CD14-positive monocyte (primary cell): Measurements from ENCODE around the gene MRPL40. TPM values are rescaled to one million over a fixed set of nuclear protein-coding genes. Genes with fewer than 3 reads are reported as not detected.

ENCODE experiments used
- DNase-seq, 3 donors: peaks; one replicate each; pipeline ENCODE4 v3.0.0-alpha.2; 2011 to 2022
- H2AFZ ChIP-seq: 2 replicates; pipeline ENCODE4 v1.6.0; 2012; ENCODE audit warnings: mild to moderate bottlenecking, low read depth, low read length, inconsistent platforms; ENCODE audit not compliant: insufficient read depth, poor library complexity, severe bottlenecking
- H3K27ac ChIP-seq, 2 donors: 1 replicate in 1 of 2; 2 replicates in 1 of 2; pipeline ENCODE4 v1.5.1; 2012 to 2013; ENCODE audit warnings: low read length in 2 of 2, control low read depth in 1 of 2, inconsistent platforms in 1 of 2, low read depth in 1 of 2, mild to moderate bottlenecking in 1 of 2
- H3K27me3 ChIP-seq, 2 donors: one replicate each; pipeline versions ENCODE4 v1.6.0 to v1.6.1; 2011 to 2013; ENCODE audit warnings: low read length in 2 of 2; ENCODE audit not compliant: control insufficient read depth in 2 of 2, insufficient read depth in 2 of 2
- H3K36me3 ChIP-seq, 2 donors: replicated peaks in 1 of 2; 1 replicate in 1 of 2; 2 replicates in 1 of 2; pipeline versions ENCODE4 v1.5.1 to v1.6.1; 2012 to 2013; ENCODE audit warnings: low read length in 2 of 2, control low read depth in 1 of 2, inconsistent platforms in 1 of 2, mild to moderate bottlenecking in 1 of 2; ENCODE audit not compliant: insufficient read depth in 2 of 2, control insufficient read depth in 1 of 2
- H3K4me1 ChIP-seq, 2 donors: 1 replicate in 1 of 2; 2 replicates in 1 of 2; pipeline versions ENCODE4 v1.5.1 to v1.6.1; 2012 to 2013; ENCODE audit warnings: low read length in 2 of 2, control low read depth in 1 of 2, inconsistent platforms in 1 of 2, mild to moderate bottlenecking in 1 of 2, moderate library complexity in 1 of 2; ENCODE audit not compliant: insufficient read depth in 2 of 2, control insufficient read depth in 1 of 2
- H3K4me2 ChIP-seq: replicated peaks from 2 replicates; pipeline ENCODE3; 2012; ENCODE audit warnings: low read length, moderate library complexity, mild to moderate bottlenecking; ENCODE audit not compliant: poor library complexity, severe bottlenecking; ENCODE audit errors: extremely low read depth
- H3K4me3 ChIP-seq, 3 experiments: fragments of 200-600 bp in 1 of 3; sonication (generic) in 1 of 3; replicated peaks in 1 of 3; 1 replicate in 2 of 3; 2 replicates in 1 of 3; pipeline ENCODE4 v1.5.1; 2011 to 2013; ENCODE audit warnings: low read length in 3 of 3, mild to moderate bottlenecking in 3 of 3, control low read depth in 2 of 3, low read depth in 2 of 3, inconsistent platforms in 1 of 3, moderate library complexity in 1 of 3
- H3K79me2 ChIP-seq: 2 replicates; pipeline ENCODE4 v1.6.0; 2012; ENCODE audit warnings: mild to moderate bottlenecking, control low read depth, inconsistent platforms, low read length, moderate library complexity; ENCODE audit not compliant: insufficient read depth
- H3K9ac ChIP-seq: 2 replicates; pipeline ENCODE4 v1.6.0; 2017; ENCODE audit warnings: low read length, mild to moderate bottlenecking; ENCODE audit not compliant: insufficient read depth, poor library complexity, severe bottlenecking
- H3K9me3 ChIP-seq, 2 donors: replicated peaks in 1 of 2; 1 replicate in 1 of 2; 2 replicates in 1 of 2; pipeline versions ENCODE4 v1.5.1 to v1.6.1; 2012 to 2013; ENCODE audit warnings: low read length in 2 of 2, control low read depth in 1 of 2; ENCODE audit not compliant: control insufficient read depth in 1 of 2, insufficient read depth in 1 of 2
- H4K20me1 ChIP-seq: 2 replicates; pipeline ENCODE4 v1.6.0; 2012; ENCODE audit warnings: mild to moderate bottlenecking, low read length, control low read depth, moderate library complexity; ENCODE audit not compliant: insufficient read depth
- H3K27ac Mint-ChIP-seq, 7 donors: one replicate each; pipeline ENCODE4 v1.8.0; 2020; ENCODE audit warnings: mild to moderate bottlenecking in 7 of 7, mixed read lengths in 7 of 7, moderate library complexity in 6 of 7, inconsistent platforms in 2 of 7
- H3K27me3 Mint-ChIP-seq, 3 donors: one replicate each; pipeline ENCODE4 v1.8.0; 2021 to 2022; ENCODE audit warnings: low read depth in 3 of 3, mild to moderate bottlenecking in 3 of 3, mixed read lengths in 3 of 3, moderate library complexity in 3 of 3, inconsistent platforms in 1 of 3
- H3K36me3 Mint-ChIP-seq, 2 donors: one replicate each; pipeline ENCODE4 v1.8.0; 2020; ENCODE audit warnings: mixed read lengths in 2 of 2, inconsistent platforms in 1 of 2, mild to moderate bottlenecking in 1 of 2
- H3K4me1 Mint-ChIP-seq: one replicate; pipeline ENCODE4 v1.8.0; 2020; ENCODE audit warnings: mild to moderate bottlenecking, mixed read lengths
- H3K4me3 Mint-ChIP-seq, 2 donors: one replicate each; pipeline ENCODE4 v1.8.0; 2020; ENCODE audit warnings: mild to moderate bottlenecking in 2 of 2, mixed read lengths in 2 of 2, moderate library complexity in 1 of 2
- H3K9me3 Mint-ChIP-seq, 7 donors: one replicate each; pipeline ENCODE4 v1.8.0; 2020 to 2022; ENCODE audit warnings: mixed read lengths in 7 of 7, mild to moderate bottlenecking in 6 of 7, moderate library complexity in 6 of 7, inconsistent platforms in 2 of 7
- CTCF ChIP-seq: fragments of 200-600 bp; IDR thresholded peaks from one replicate; pipeline ENCODE4 v1.8.0; 2022; ENCODE audit warnings: antibody characterized with exemption, mild to moderate bottlenecking
- WGBS: methylation state at CpG from one replicate; pipeline ENCODE4 v1.1.5; 2013; ENCODE audit warnings: missing lambda C conversion rate; ENCODE audit not compliant: insufficient coverage; 5-methylcytosine and 5-hydroxymethylcytosine counted together
- intact Hi-C, 2 donors: fragments of 100-400 bp; cut with micrococcal nuclease; formaldehyde crosslinking; loops; one replicate each; pipeline versions ENCODE4 v1.15.0 to v1.15.1; 2023
- polyA plus RNA-seq, 3 donors: library from polyadenylated mRNA; depleted of rRNA in 1 of 3; unstranded in 2 of 3; stranded (reverse) in 1 of 3; fragments of 300-500 nt in 2 of 3; fragments of >200 nt in 1 of 3; fragmentation: Illumina TruSeq in 2 of 3; gene quantifications; 1 replicate in 2 of 3; 2 replicates in 1 of 3; pipeline ENCODE4 v1.2.3, GENCODE V29; 2012 to 2021

The MRPL40 gene
- polyA plus RNA-seq, 3 donors, result 9.2 to 61.4 (median 48.4) TPM

GRCh38 chr22:19466848-19467752 is 34.8 kb downstream of the MRPL40 start:
- Histone ChIP-seq H3K9me3 (no peaks in the 10 kb centered on the region), H3K27ac (no peak overlapping the region), H3K9ac (no peak overlapping the region), H4K20me1 (peaks cover 14% of the 10 kb centered on the region), H3K27me3 (no peaks in the 10 kb centered on the region), H3K4me2 (no peak overlapping the region), H3K4me3 (no peak overlapping the region), H3K36me3 (peaks cover 92 to 100% of the 10 kb centered on the region in 2 donors), H2AFZ (no peak overlapping the region), H3K4me1 (no peaks in the 10 kb centered on the region), H3K79me2 (no peaks in the 10 kb centered on the region)
- H3K4me3 Mint-ChIP-seq, result no peak overlapping the region
- no peaks in the 10 kb centered on the region for H3K4me1 Mint-ChIP-seq
- H3K27ac Mint-ChIP-seq, result no peak overlapping the region
- intact Hi-C loops, result loop anchor here in 1 of 2 donors (10.0 kb wide), 1 partner anchor 62 kb away; no protein-coding TSS in a partner anchor
- 95% methylated on average over 6 of the region's 9 CpGs for WGBS
- DNase-seq, result no peak
- H3K27me3 Mint-ChIP-seq, result peaks cover 0 to 5% (median 0%) of the 10 kb centered on the region in 3 donors
- no peak for TF ChIP-seq CTCF
- peaks cover 93 to 98% of the 10 kb centered on the region in 2 donors for H3K36me3 Mint-ChIP-seq
- H3K9me3 Mint-ChIP-seq, result no peaks in the 10 kb centered on the region

- peaks cover 0 to 5% (median 0%) of the 10 kb centered on the region in 3 donors for H3K27me3 Mint-ChIP-seq
- TF ChIP-seq CTCF, result no peak
- H3K27ac Mint-ChIP-seq, result peak overlapping the region in 2 of 7 donors; percentile 8 to 38
- intact Hi-C loops, result loop anchor here in 1 of 2 donors (10.0 kb wide), 1 partner anchor 63 kb away; no protein-coding TSS in a partner anchor
- H3K9ac ChIP-seq, result no peak overlapping the region
- no peaks in the 10 kb centered on the region for H3K27me3 ChIP-seq
- H3K36me3 ChIP-seq, result peaks cover 97 to 100% of the 10 kb centered on the region in 2 donors
- no peak overlapping the region for H3K4me3 Mint-ChIP-seq
- WGBS, result 96% methylated on average over 5 of the region's 6 CpGs
- no peak overlapping the region for H3K4me2 ChIP-seq
- DNase-seq, result no peak
- no peaks in the 10 kb centered on the region for H3K79me2 ChIP-seq
- no peaks in the 10 kb centered on the region for H3K9me3 Mint-ChIP-seq
- no peaks in the 10 kb centered on the region for H3K4me1 Mint-ChIP-seq
- H3K27ac ChIP-seq, result no peak overlapping the region
- H4K20me1 ChIP-seq, result peaks cover 22% of the 10 kb centered on the region
- no peaks in the 10 kb centered on the region for H3K4me1 ChIP-seq
- H3K4me3 ChIP-seq, result no peak overlapping the region
- H2AFZ ChIP-seq, result no peak overlapping the region
- no peaks in the 10 kb centered on the region for H3K9me3 ChIP-seq
- H3K36me3 Mint-ChIP-seq, result peaks cover 97 to 98% of the 10 kb centered on the region in 2 donors
Observed at GRCh38 chr22:19467912-19468311, 35.6 kb downstream of the MRPL40 start.
